Measurements from ENCODE around the gene GFOD2. TPM values are rescaled to one million over a fixed set of nuclear protein-coding genes. Genes with fewer than 3 reads are reported as not detected.

The GFOD2 gene
- total RNA-seq, 1 donor from 2014 or later = 86.7 TPM

DNA sequence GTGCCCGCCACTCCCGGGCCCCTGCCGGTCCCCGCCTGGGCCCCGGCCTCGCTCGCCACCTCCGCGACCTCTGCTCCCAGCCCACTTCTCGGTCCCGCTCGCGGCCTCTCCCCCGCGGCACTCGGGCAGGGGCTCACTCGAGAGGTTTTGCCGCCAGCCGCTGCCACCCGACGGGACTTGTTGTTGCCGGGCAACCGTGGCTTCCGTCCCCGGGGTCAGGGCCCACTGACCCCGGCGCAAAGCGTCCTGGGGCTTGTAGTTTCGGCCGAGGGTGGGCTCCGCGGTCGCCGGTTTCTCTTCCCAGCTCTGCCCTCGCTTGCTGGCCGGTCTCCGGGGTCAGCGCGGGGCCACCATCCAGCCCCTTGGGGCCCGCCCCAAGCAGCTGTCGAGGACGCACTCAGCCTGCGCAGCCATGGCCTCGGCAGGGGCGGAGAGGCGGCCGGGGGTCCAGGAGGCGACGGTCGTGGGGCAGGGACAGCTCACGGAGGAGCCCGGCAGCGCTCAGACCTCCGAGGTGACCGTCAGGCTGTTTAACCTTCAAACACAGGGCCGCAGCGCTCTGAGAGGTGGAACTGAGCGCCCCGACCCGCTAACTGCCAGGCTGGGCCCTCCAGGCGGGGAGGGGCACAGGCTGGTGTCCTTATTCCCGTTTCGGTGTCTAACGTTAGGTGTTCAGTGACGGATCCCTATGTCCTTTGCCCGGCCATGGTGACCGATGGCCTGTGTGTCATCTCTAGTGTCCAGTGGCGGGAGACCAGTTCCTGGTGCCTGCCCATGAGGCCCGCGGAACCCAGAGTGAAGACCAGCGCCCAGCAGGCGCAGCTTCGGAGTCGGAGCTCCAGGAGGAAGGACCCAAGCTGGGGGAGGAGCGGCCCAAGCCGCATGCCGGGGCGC is 52.3 kb downstream of the GFOD2 start, which contains the start of the genes C16orf86 and ENKD1:
C16orf86 (plus strand) TSS at position 256 of the 894 bp plus-strand sequence; CDS start at position 413, 157 bp downstream.
ENKD1 (minus strand) TSS at position 192 of the 894 bp plus-strand sequence. CDS start 308 bp downstream, outside the sequence.
- no peaks in the 10 kb centered on the region for H3K36me3 Mint-ChIP-seq (ENCODE audit: unreplicated experiment)
- peaks cover 25% of the 10 kb centered on the region for H3K27me3 Mint-ChIP-seq (ENCODE audit: unreplicated experiment)
- DNase-seq = peak; percentile 93
- peak within 1 kb of the TSS; percentile 96 for H3K27ac Mint-ChIP-seq (ENCODE audit: unreplicated experiment)
- H3K9me3 Mint-ChIP-seq (ENCODE audit: unreplicated experiment) = peaks cover 11% of the 10 kb centered on the region
- TF ChIP-seq, protein P1, sequence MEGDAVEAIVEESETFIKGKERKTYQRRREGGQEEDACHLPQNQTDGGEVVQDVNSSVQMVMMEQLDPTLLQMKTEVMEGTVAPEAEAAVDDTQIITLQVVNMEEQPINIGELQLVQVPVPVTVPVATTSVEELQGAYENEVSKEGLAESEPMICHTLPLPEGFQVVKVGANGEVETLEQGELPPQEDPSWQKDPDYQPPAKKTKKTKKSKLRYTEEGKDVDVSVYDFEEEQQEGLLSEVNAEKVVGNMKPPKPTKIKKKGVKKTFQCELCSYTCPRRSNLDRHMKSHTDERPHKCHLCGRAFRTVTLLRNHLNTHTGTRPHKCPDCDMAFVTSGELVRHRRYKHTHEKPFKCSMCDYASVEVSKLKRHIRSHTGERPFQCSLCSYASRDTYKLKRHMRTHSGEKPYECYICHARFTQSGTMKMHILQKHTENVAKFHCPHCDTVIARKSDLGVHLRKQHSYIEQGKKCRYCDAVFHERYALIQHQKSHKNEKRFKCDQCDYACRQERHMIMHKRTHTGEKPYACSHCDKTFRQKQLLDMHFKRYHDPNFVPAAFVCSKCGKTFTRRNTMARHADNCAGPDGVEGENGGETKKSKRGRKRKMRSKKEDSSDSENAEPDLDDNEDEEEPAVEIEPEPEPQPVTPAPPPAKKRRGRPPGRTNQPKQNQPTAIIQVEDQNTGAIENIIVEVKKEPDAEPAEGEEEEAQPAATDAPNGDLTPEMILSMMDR (IDR thresholded peaks at IDR 0.05; ENCODE audit: partially characterized antibody, unreplicated experiment) = no peak
- H3K4me3 Mint-ChIP-seq (ENCODE audit: unreplicated experiment) = peak within 1 kb of the TSS; percentile 92
- peaks cover 27% of the 10 kb centered on the region for H3K4me1 Mint-ChIP-seq (ENCODE audit: low read depth, unreplicated experiment)

DNA sequence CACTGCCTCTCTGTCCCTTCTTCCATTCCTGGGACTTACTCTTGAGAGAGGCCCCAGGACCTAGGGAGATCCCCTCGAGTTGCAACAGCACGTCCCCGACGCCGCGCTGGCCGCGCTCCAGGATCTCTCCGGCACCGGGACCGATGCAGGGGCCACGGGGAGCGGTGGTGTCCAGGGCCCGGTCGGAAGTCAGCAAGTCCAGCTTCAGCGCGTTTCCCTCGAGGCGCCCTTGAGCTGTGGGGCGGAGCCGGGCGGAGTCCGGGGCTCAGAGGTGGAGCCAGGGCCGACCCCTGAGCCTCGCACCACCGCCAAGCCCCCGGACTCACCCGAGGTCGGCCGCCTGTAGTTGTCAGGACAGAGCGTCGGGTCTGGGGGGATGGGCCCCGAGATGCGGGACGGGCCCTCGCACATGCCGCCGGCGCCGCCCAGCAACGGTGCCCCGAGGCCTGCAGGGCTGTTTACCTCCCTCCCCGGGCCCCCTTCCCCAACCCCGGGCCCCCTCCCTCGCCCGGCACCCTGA is 53.0 kb downstream of the GFOD2 start:
- Mint-ChIP-seq H3K27ac (ENCODE audit: unreplicated experiment) (no peak overlapping the region), H3K4me3 (ENCODE audit: unreplicated experiment) (peak overlapping the region; percentile 76), H3K27me3 (ENCODE audit: unreplicated experiment) (peaks cover 27% of the 10 kb centered on the region), H3K9me3 (ENCODE audit: unreplicated experiment) (peaks cover 12% of the 10 kb centered on the region), H3K36me3 (ENCODE audit: unreplicated experiment) (no peaks in the 10 kb centered on the region), H3K4me1 (ENCODE audit: low read depth, unreplicated experiment) (peaks cover 27% of the 10 kb centered on the region)
- DNase-seq = peak; percentile 82
- TF ChIP-seq, protein P1 (IDR thresholded peaks at IDR 0.05; ENCODE audit: partially characterized antibody, unreplicated experiment) = no peak

DNA sequence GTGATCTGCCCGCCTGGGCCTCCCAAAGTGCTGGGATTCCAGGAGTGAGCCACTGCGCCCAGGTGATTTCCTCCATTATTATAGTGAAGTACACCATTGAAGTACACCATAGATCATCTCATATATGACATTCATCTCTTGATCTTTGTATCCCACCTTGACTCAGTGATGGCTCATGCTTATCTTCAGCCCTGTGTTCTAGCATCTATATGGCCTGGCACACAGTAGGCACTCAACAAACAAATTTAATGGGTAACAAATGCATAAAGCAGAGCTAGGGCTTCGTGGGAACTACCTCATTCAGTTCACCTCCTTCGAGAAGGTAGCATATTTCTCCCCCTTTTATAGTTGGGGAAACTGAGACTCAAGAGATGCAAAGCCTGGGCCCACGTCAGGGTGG is 53.5 kb downstream of the GFOD2 start:
- TF ChIP-seq, protein P1 (IDR thresholded peaks at IDR 0.05; ENCODE audit: partially characterized antibody, unreplicated experiment) = no peak
- no peak for DNase-seq
- H3K27me3 Mint-ChIP-seq (ENCODE audit: unreplicated experiment) = peaks cover 25% of the 10 kb centered on the region
- peak overlapping the region; percentile 76 for H3K4me3 Mint-ChIP-seq (ENCODE audit: unreplicated experiment)
- H3K9me3 Mint-ChIP-seq (ENCODE audit: unreplicated experiment) = peaks cover 12% of the 10 kb centered on the region
- no peaks in the 10 kb centered on the region for H3K36me3 Mint-ChIP-seq (ENCODE audit: unreplicated experiment)
- peaks cover 27% of the 10 kb centered on the region for H3K4me1 Mint-ChIP-seq (ENCODE audit: low read depth, unreplicated experiment)
- H3K27ac Mint-ChIP-seq (ENCODE audit: unreplicated experiment) = peak overlapping the region; percentile 66

DNA sequence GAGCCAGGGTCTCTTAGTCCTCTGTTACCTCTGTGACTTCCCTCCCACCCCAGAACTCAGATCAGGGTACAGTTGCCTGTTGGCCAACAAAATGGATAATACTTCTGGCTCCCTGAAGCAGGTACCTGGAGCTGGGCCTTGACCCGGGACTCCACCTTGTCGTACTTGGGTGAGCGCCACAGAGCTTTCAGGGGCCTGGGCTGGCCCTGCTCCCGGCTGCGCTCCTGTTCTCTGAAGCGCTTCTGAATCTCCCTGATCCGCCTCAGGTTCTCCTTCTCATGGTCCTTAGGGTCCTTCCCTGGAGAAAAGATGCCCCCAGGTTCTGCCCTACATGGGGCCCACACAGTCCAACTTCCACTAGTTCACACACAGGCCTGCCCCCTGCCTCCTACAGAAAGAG is 54.2 kb downstream of the GFOD2 start:
- Mint-ChIP-seq H3K27ac (ENCODE audit: unreplicated experiment) (peak overlapping the region; percentile 95), H3K9me3 (ENCODE audit: unreplicated experiment) (peaks cover 12% of the 10 kb centered on the region), H3K4me1 (ENCODE audit: low read depth, unreplicated experiment) (peaks cover 26% of the 10 kb centered on the region), H3K4me3 (ENCODE audit: unreplicated experiment) (peak overlapping the region; percentile 87), H3K27me3 (ENCODE audit: unreplicated experiment) (peaks cover 25% of the 10 kb centered on the region), H3K36me3 (ENCODE audit: unreplicated experiment) (no peaks in the 10 kb centered on the region)
- no peak for DNase-seq
- TF ChIP-seq, protein P1 (IDR thresholded peaks at IDR 0.05; ENCODE audit: partially characterized antibody, unreplicated experiment) = no peak

Measured in glutamatergic neuron (in vitro differentiated cells).